ENCODE measurements around the gene MACROD1. TPM values are rescaled to one million over a fixed set of nuclear protein-coding genes. Genes with fewer than 3 reads are reported as not detected.

MACROD1 gene
- polyA plus RNA-seq, 1 donor (not counting 4 experiments of a cell fraction or from before 2014, with no cell fraction given) = 4.6 TPM

GRCh38 chr11:64126371-64126770 is 39.5 kb downstream of the MACROD1 start:
- H3K9me3 ChIP-seq (ENCODE audit: control insufficient read depth, low read depth, low read length) = no peaks in the 10 kb centered on the region
- dilution Hi-C loops (cut with MboI; ENCODE audit: extremely low pct_ligation_motif_present, low sequenced_read_pairs) = no loop called here
- no peaks in the 10 kb centered on the region for H3K9me1 ChIP-seq (ENCODE audit: control insufficient read depth, extremely low read depth, insufficient read depth, low read length)
- no peaks in the 10 kb centered on the region for H3K79me2 ChIP-seq (ENCODE audit: control insufficient read depth, insufficient read depth, low read length)
- no peak overlapping the region for H3K4me2 ChIP-seq (ENCODE audit: control insufficient read depth, extremely low read depth, insufficient read depth, low read depth, low read length)
- H3K4me1 ChIP-seq (ENCODE audit: control insufficient read depth, extremely low read depth, insufficient read depth, low read length) = peaks cover 19% of the 10 kb centered on the region
- H2AFZ ChIP-seq (ENCODE audit: control insufficient read depth, low read length) = no peak overlapping the region
- H3K9ac ChIP-seq (ENCODE audit: control insufficient read depth, extremely low read depth, insufficient read depth, low read length) = no peak overlapping the region
- peaks cover 4% of the 10 kb centered on the region for H4K20me1 ChIP-seq (ENCODE audit: control insufficient read depth, extremely low read depth, insufficient read depth, low read length)
- H3K27me3 ChIP-seq (ENCODE audit: control insufficient read depth, extremely low read depth, insufficient read depth, low read length) = peaks cover 13% of the 10 kb centered on the region
- no peak for FAIRE-seq
- no peak for TF ChIP-seq CTCF (optimal IDR thresholded peaks at IDR 0.05 in 1 of 3, IDR thresholded peaks at IDR 0.05 in 1 of 3, conservative IDR thresholded peaks at IDR 0.05 in 1 of 3; ENCODE audit: extremely low read depth in 1 of 3, insufficient read depth in 2 of 3, low read length in 3 of 3)
- no peak for TF ChIP-seq EZH2 (IDR thresholded peaks at IDR 0.05; ENCODE audit: low read length)
- H3K4me3 ChIP-seq (ENCODE audit: control insufficient read depth in 2 of 3, extremely low read depth in 1 of 3, insufficient read depth in 2 of 3, low read depth in 1 of 3, low read length in 3 of 3) = no peak overlapping the region
- no peaks in the 10 kb centered on the region for H3K36me3 ChIP-seq (ENCODE audit: control insufficient read depth in 2 of 2, extremely low read depth in 1 of 2, insufficient read depth in 2 of 2, low read length in 2 of 2)
- DNase-seq (ENCODE audit: low read depth, low spot score) = no peak
- no peak overlapping the region for H3K27ac ChIP-seq (ENCODE audit: control insufficient read depth, insufficient read depth, low read length)

GRCh38 chr11:64125676-64126075 is 40.2 kb downstream of the MACROD1 start:
- no peak overlapping the region for H3K9ac ChIP-seq (ENCODE audit: control insufficient read depth, extremely low read depth, insufficient read depth, low read length)
- H3K9me3 ChIP-seq (ENCODE audit: control insufficient read depth, low read depth, low read length) = no peaks in the 10 kb centered on the region
- H3K36me3 ChIP-seq (ENCODE audit: control insufficient read depth in 2 of 2, extremely low read depth in 1 of 2, insufficient read depth in 2 of 2, low read length in 2 of 2) = no peaks in the 10 kb centered on the region
- no peaks in the 10 kb centered on the region for H3K9me1 ChIP-seq (ENCODE audit: control insufficient read depth, extremely low read depth, insufficient read depth, low read length)
- no peaks in the 10 kb centered on the region for H3K79me2 ChIP-seq (ENCODE audit: control insufficient read depth, insufficient read depth, low read length)
- H3K4me2 ChIP-seq (ENCODE audit: control insufficient read depth, extremely low read depth, insufficient read depth, low read depth, low read length) = no peak overlapping the region
- DNase-seq (ENCODE audit: low read depth, low spot score) = no peak
- dilution Hi-C loops (cut with MboI; ENCODE audit: extremely low pct_ligation_motif_present, low sequenced_read_pairs) = no loop called here
- peaks cover 4% of the 10 kb centered on the region for H4K20me1 ChIP-seq (ENCODE audit: control insufficient read depth, extremely low read depth, insufficient read depth, low read length)
- TF ChIP-seq CTCF (optimal IDR thresholded peaks at IDR 0.05 in 1 of 3, IDR thresholded peaks at IDR 0.05 in 1 of 3, conservative IDR thresholded peaks at IDR 0.05 in 1 of 3; ENCODE audit: extremely low read depth in 1 of 3, insufficient read depth in 2 of 3, low read length in 3 of 3) (no peak), EZH2 (IDR thresholded peaks at IDR 0.05; ENCODE audit: low read length) (no peak)
- H3K27me3 ChIP-seq (ENCODE audit: control insufficient read depth, extremely low read depth, insufficient read depth, low read length) = peaks cover 13% of the 10 kb centered on the region
- no peak for FAIRE-seq
- H3K4me3 ChIP-seq (ENCODE audit: control insufficient read depth in 2 of 3, extremely low read depth in 1 of 3, insufficient read depth in 2 of 3, low read depth in 1 of 3, low read length in 3 of 3) = no peak overlapping the region
- H3K27ac ChIP-seq (ENCODE audit: control insufficient read depth, insufficient read depth, low read length) = no peak overlapping the region
- no peak overlapping the region for H2AFZ ChIP-seq (ENCODE audit: control insufficient read depth, low read length)
- H3K4me1 ChIP-seq (ENCODE audit: control insufficient read depth, extremely low read depth, insufficient read depth, low read length) = peaks cover 25% of the 10 kb centered on the region

All from keratinocyte (primary cell).